ENCODE data around the gene SPIRE2. TPM values are rescaled to one million over a fixed set of nuclear protein-coding genes. Genes with fewer than 3 reads are reported as not detected.
A peak's percentile ranks its signal among the peaks of the same experiment; 100 is the strongest.

Gene SPIRE2
- total and polyA plus RNA-seq, 2 of the 13 experiments (the other 11 are each of a cell fraction or from before 2014, with no cell fraction given) = 13.3 to 37.5 TPM

DNA sequence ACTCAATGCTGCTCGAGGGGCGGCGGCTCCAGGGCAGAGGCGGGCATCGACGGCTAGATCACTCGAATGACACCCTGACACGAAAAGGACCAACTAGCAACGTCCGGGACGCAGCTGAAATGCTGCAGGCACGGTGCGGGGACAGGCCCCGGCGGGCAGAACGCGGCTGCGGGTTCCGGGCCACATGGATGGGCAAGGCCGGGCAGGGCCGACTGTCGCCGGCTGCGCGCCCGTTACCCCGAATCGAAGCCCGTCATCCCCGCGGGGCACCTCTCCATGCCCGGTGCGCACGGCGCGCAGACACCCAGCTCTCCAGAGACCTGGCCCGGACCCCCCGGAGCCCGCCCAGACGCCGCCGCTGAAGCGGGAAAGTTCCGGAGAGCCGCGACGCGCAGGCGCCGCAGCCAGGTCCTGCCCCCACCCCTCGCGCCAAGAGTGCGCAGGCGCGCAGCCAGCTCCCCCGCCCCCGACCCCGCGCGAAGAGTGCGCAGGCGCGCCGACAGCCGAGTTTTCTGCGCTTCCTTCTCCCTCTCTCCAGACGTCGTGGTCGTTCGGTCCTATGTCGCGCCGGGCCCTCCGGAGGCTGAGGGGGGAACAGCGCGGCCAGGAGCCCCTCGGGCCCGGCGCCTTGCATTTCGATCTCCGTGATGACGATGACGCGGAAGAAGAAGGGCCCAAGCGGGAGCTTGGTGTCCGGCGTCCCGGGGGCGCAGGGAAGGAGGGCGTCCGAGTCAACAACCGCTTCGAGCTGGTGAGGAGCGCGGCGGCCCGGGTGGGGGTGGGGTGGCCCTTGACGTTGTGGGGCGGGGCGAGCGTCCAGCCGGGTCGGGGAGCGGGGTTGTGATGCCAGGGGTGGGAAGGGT is 45.1 kb downstream of the SPIRE2 start, which contains the start of gene TCF25 (continued):
- TF ChIP-seq, protein P1, sequence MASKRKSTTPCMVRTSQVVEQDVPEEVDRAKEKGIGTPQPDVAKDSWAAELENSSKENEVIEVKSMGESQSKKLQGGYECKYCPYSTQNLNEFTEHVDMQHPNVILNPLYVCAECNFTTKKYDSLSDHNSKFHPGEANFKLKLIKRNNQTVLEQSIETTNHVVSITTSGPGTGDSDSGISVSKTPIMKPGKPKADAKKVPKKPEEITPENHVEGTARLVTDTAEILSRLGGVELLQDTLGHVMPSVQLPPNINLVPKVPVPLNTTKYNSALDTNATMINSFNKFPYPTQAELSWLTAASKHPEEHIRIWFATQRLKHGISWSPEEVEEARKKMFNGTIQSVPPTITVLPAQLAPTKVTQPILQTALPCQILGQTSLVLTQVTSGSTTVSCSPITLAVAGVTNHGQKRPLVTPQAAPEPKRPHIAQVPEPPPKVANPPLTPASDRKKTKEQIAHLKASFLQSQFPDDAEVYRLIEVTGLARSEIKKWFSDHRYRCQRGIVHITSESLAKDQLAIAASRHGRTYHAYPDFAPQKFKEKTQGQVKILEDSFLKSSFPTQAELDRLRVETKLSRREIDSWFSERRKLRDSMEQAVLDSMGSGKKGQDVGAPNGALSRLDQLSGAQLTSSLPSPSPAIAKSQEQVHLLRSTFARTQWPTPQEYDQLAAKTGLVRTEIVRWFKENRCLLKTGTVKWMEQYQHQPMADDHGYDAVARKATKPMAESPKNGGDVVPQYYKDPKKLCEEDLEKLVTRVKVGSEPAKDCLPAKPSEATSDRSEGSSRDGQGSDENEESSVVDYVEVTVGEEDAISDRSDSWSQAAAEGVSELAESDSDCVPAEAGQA (IDR thresholded peaks at IDR 0.05; ENCODE audit: low read depth) = no peak
- TF ChIP-seq, protein P1 (CRISPR knock-in tag; IDR thresholded peaks at IDR 0.05; ENCODE audit: borderline replicate concordance) = peak; percentile 90; the same call in 1 of the 2 replicates
- TF ChIP-seq TOE1 (CRISPR knock-in tag; IDR thresholded peaks at IDR 0.05) (no peak; the same call in 1 of the 2 replicates), ZNF24 (IDR thresholded peaks at IDR 0.05) (no peak), NPAS2 (CRISPR knock-in tag; IDR thresholded peaks at IDR 0.05; ENCODE audit: borderline replicate concordance) (no peak), ZNF652 (CRISPR knock-in tag; IDR thresholded peaks at IDR 0.05; ENCODE audit: borderline replicate concordance, low read depth) (no peak), ZNF230 (CRISPR knock-in tag; IDR thresholded peaks at IDR 0.05) (peak; percentile 81; the same call in 1 of the 2 replicates), ADNP (CRISPR knock-in tag; IDR thresholded peaks at IDR 0.05) (0 out of 2 replicates have a peak, but pooled peaks have one; percentile 33), HIVEP1 (CRISPR knock-in tag; IDR thresholded peaks at IDR 0.05) (peak; percentile 88), ZNF720 (CRISPR knock-in tag; IDR thresholded peaks at IDR 0.05) (no peak), FOSL1 (CRISPR knock-in tag; IDR thresholded peaks at IDR 0.05; ENCODE audit: borderline replicate concordance) (peak; percentile 26; the same call in 1 of the 2 replicates), TP53 (CRISPR knock-in tag; conservative IDR thresholded peaks at IDR 0.05) (peak; percentile 59; the same call in 1 of the 2 replicates)
- TF ChIP-seq, protein P2, sequence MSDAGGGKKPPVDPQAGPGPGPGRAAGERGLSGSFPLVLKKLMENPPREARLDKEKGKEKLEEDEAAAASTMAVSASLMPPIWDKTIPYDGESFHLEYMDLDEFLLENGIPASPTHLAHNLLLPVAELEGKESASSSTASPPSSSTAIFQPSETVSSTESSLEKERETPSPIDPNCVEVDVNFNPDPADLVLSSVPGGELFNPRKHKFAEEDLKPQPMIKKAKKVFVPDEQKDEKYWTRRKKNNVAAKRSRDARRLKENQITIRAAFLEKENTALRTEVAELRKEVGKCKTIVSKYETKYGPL (CRISPR knock-in tag; IDR thresholded peaks at IDR 0.05) = no peak; the same call in 1 of the 2 replicates
- TF ChIP-seq, protein P3, sequence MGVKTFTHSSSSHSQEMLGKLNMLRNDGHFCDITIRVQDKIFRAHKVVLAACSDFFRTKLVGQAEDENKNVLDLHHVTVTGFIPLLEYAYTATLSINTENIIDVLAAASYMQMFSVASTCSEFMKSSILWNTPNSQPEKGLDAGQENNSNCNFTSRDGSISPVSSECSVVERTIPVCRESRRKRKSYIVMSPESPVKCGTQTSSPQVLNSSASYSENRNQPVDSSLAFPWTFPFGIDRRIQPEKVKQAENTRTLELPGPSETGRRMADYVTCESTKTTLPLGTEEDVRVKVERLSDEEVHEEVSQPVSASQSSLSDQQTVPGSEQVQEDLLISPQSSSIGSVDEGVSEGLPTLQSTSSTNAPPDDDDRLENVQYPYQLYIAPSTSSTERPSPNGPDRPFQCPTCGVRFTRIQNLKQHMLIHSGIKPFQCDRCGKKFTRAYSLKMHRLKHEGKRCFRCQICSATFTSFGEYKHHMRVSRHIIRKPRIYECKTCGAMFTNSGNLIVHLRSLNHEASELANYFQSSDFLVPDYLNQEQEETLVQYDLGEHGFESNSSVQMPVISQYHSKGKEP (CRISPR knock-in tag; IDR thresholded peaks at IDR 0.05) = no peak
- TF ChIP-seq, protein P4, sequence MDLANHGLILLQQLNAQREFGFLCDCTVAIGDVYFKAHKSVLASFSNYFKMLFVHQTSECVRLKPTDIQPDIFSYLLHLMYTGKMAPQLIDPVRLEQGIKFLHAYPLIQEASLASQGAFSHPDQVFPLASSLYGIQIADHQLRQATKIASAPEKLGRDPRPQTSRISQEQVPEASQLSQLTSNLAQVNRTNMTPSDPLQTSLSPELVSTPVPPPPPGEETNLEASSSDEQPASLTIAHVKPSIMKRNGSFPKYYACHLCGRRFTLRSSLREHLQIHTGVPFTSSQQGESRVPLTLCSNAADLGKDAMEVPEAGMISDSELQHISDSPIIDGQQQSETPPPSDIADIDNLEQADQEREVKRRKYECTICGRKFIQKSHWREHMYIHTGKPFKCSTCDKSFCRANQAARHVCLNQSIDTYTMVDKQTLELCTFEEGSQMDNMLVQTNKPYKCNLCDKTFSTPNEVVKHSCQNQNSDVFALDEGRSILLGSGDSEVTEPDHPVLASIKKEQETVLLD (CRISPR knock-in tag; IDR thresholded peaks at IDR 0.05; ENCODE audit: low read depth) = no peak

Measured in HepG2 (cell line).